T47D (cell line): ENCODE measurements around the gene MRPS17.

Experiments
- DNase-seq, 2 experiments: peaks; one replicate each; pipeline versions ENCODE4 v3.0.0 to v3.0.0-alpha.2; 2011 to 2012; ENCODE audit warnings: low read depth in 1 of 2, low spot score in 1 of 2
- JUND ChIP-seq: IDR thresholded peaks from 2 replicates; pipeline ENCODE4 v1.6.1; 2012; ENCODE audit warnings: low read depth
- in situ Hi-C: cut with HindIII; loops from 2 replicates; pipeline ENCODE4 v1.10.0; 2016; ENCODE audit warnings: low sequenced_read_pairs, low pct_unique_long_range_greater_than_20kb

The MRPS17 gene

GRCh38 chr7:55980266-55980665 lies 28.6 kb downstream of the MRPS17 start:
- TF ChIP-seq JUND: no peak
- in situ Hi-C loops: no loop called here

GRCh38 chr7:55983537-55983936 lies 31.9 kb downstream of the MRPS17 start:
- no peak for TF ChIP-seq JUND
- DNase-seq: no peak
- in situ Hi-C loops: no loop called here

More at GRCh38 chr7:55980266-55980665, 28.6 kb downstream of the MRPS17 start:
- DNase-seq: no peak

- no peak for TF ChIP-seq JUND
- no peak for DNase-seq
- in situ Hi-C loops: no loop called here
These were observed 40.7 kb downstream of the MRPS17 start for GRCh38 chr7:55992346-55992745.

- in situ Hi-C loops: no loop called here
- no peak for DNase-seq
- no peak for TF ChIP-seq JUND
These were observed 45.3 kb downstream of the MRPS17 start for GRCh38 chr7:55996856-55997500.

- TF ChIP-seq JUND: no peak
- no peak for DNase-seq
- in situ Hi-C loops: no loop called here
These were observed 52.1 kb downstream of the MRPS17 start for GRCh38 chr7:56003749-56004148.
